GM12878 (cell line): ENCODE results near the gene ACTR1B. TPM values are rescaled to one million over a fixed set of nuclear protein-coding genes. Genes with fewer than 3 reads are reported as not detected.

Source experiments
- HDAC2 ChIP-seq: fragments of 200-600 bp; sonication (generic); IDR thresholded peaks from 2 replicates; pipeline ENCODE4 v1.6.1; 2017
- MAX ChIP-seq: IDR thresholded peaks from 2 replicates; pipeline ENCODE4 v1.6.1; 2012; ENCODE audit warnings: low read depth, low read length, improper control_type of control experiment
- MEF2B ChIP-seq: fragments of 450-650 bp; IDR thresholded peaks from 2 replicates; pipeline ENCODE4 v1.6.1; 2018; ENCODE audit warnings: mild to moderate bottlenecking, moderate library complexity; ENCODE audit not compliant: partially characterized antibody, poor library complexity, severe bottlenecking
- MLLT1 ChIP-seq: fragments of 450-650 bp; IDR thresholded peaks from 2 replicates; pipeline ENCODE4 v1.6.1; 2016; ENCODE audit warnings: mild to moderate bottlenecking
- RB1 ChIP-seq: fragments of 450-650 bp; formaldehyde crosslinking; IDR thresholded peaks from 2 replicates; pipeline ENCODE4 v1.6.1; 2017; ENCODE audit warnings: mild to moderate bottlenecking, borderline replicate concordance
- RBBP5 ChIP-seq: fragments of 200-600 bp; sonication (generic); conservative IDR thresholded peaks from 2 replicates; pipeline ENCODE4 v1.6.1; 2016
- ZNF207 ChIP-seq: fragments of 450-650 bp; IDR thresholded peaks from 2 replicates; pipeline ENCODE4 v1.6.1; 2014; ENCODE audit warnings: antibody characterized with exemption, mild to moderate bottlenecking, borderline replicate concordance
- ZNF622 ChIP-seq: fragments of 450-650 bp; IDR thresholded peaks from 2 replicates; pipeline ENCODE4 v1.6.1; 2017; ENCODE audit warnings: mild to moderate bottlenecking, inconsistent platforms
- ZNF687 ChIP-seq: fragments of 450-650 bp; IDR thresholded peaks from 2 replicates; pipeline ENCODE4 v1.6.1; 2017; ENCODE audit warnings: mild to moderate bottlenecking, moderate library complexity
- polyA plus RNA-seq, 11 experiments: library from polyadenylated mRNA; depleted of rRNA in 4 of 11; unstranded in 6 of 11; stranded (reverse) in 5 of 11; fragments of >200 nt; fragmentation: Nextera tagmentation in 4 of 11; fragmentation: Illumina TruSeq in 1 of 11; extraction: Ambion mirVana in 4 of 11; extraction: Trizol in 1 of 11; gene quantifications; 1 replicate in 1 of 11; 2 replicates in 10 of 11; pipeline versions ENCODE4 v1.2.1 to v1.2.3, GENCODE V29; 2011 to 2016; ENCODE audit warnings: inconsistent platforms in 2 of 11, missing spikeins in 2 of 11, low read depth in 1 of 11
- total RNA-seq, 4 experiments: library from RNA; depleted of rRNA in 3 of 4; stranded (reverse); fragments of >200 nt in 3 of 4; fragmentation: Illumina TruSeq in 1 of 4; extraction: Trizol in 1 of 4; gene quantifications; 2 replicates each; pipeline versions ENCODE4 v1.2.1 to v1.2.3, GENCODE V29; 2013 to 2021

Gene ACTR1B
- total and polyA plus RNA-seq, 10 of the 15 experiments (the other 5 are each of a cell fraction or from before 2014, with no cell fraction given), result 1.3 to 62.8 (median 44.8) TPM

GRCh38 chr2:97662386-97662894, 1.4 kb downstream of the ACTR1B start (continued):
- peak; percentile 35; the same call in 1 of the 2 replicates for TF ChIP-seq ZNF687
- TF ChIP-seq HDAC2, result no peak
- no peak for TF ChIP-seq MLLT1
- no peak for TF ChIP-seq RBBP5
- TF ChIP-seq RB1, result no peak
- no peak for TF ChIP-seq ZNF622
- peak; percentile 75 for TF ChIP-seq MEF2B
- TF ChIP-seq MAX, result 0 out of 2 replicates have a peak, but pooled peaks have one; percentile 12
- no peak for TF ChIP-seq ZNF207
